CD4-positive, alpha-beta T cell treated with Interleukin-6 at 100 ng/mL for 8 hours (primary cell): Measurements from ENCODE around the gene RNU1-4.
"Not testable (repeated sequence)": the region's sequence is repeated elsewhere in the genome, so short reads cannot be mapped to it uniquely, and the experiment has no call there.

ENCODE experiments used
- DNase-seq: peaks from one replicate; pipeline ENCODE4 v3.0.0-alpha.2; 2020; ENCODE audit warnings: mixed read lengths, low spot score

RNU1-4 gene

GRCh38 chr1:16728243-16728949 is 11.9 kb upstream of the RNU1-4 start:
- not testable (repeated sequence) for DNase-seq

- DNase-seq: not testable (repeated sequence)
These were observed 7.9 kb upstream of the RNU1-4 start for GRCh38 chr1:16732254-16732896.

- DNase-seq: not testable (repeated sequence)
These were observed 914 bp downstream of the RNU1-4 start for GRCh38 chr1:16741230-16741629.

GRCh38 chr1:16747660-16748059 is 7.3 kb downstream of the RNU1-4 start:
- not testable (repeated sequence) for DNase-seq

GRCh38 chr1:16748710-16749109 is 8.4 kb downstream of the RNU1-4 start:
- not testable (repeated sequence) for DNase-seq

GRCh38 chr1:16749910-16750888 is 9.9 kb downstream of the RNU1-4 start:
- not testable (repeated sequence) for DNase-seq

- DNase-seq: not testable (repeated sequence)
These were observed 12.5 kb downstream of the RNU1-4 start for GRCh38 chr1:16752770-16753169.

- not testable (repeated sequence) for DNase-seq
These were observed 15.1 kb downstream of the RNU1-4 start for GRCh38 chr1:16755385-16755784.

GRCh38 chr1:16755932-16756331 is 15.6 kb downstream of the RNU1-4 start:
- not testable (repeated sequence) for DNase-seq

- not testable (repeated sequence) for DNase-seq
These were observed 17.3 kb downstream of the RNU1-4 start for GRCh38 chr1:16757574-16757973.

GRCh38 chr1:16758060-16758459 is 17.7 kb downstream of the RNU1-4 start:
- not testable (repeated sequence) for DNase-seq

- DNase-seq: not testable (repeated sequence)
These were observed 18.8 kb downstream of the RNU1-4 start for GRCh38 chr1:16759041-16759493.

GRCh38 chr1:16759650-16760455 is 19.5 kb downstream of the RNU1-4 start:
- DNase-seq: not testable (repeated sequence)

- not testable (repeated sequence) for DNase-seq
These were observed 20.1 kb downstream of the RNU1-4 start for GRCh38 chr1:16760456-16760765.

- DNase-seq: not testable (repeated sequence)
These were observed 20.5 kb downstream of the RNU1-4 start for GRCh38 chr1:16760801-16761200.

- not testable (repeated sequence) for DNase-seq
These were observed 24.0 kb downstream of the RNU1-4 start for GRCh38 chr1:16764248-16764819.

GRCh38 chr1:16764820-16765655 is 24.7 kb downstream of the RNU1-4 start:
- not testable (repeated sequence) for DNase-seq

- not testable (repeated sequence) for DNase-seq
These were observed 25.7 kb downstream of the RNU1-4 start for GRCh38 chr1:16765731-16766605.

- DNase-seq: not testable (repeated sequence)
These were observed 26.5 kb downstream of the RNU1-4 start for GRCh38 chr1:16766689-16767256.
